Islet precursor cell (in vitro differentiated cells): ENCODE measurements around the gene DNAJC7.
"Not testable (repeated sequence)": the region's sequence is repeated elsewhere in the genome, so short reads cannot be mapped to it uniquely, and the experiment has no call there.

ENCODE experiments used
- DNase-seq: peaks from one replicate; pipeline ENCODE4 v3.0.0-alpha.2; 2018

Gene DNAJC7

GRCh38 chr17:42039794-42040763 is 22.8 kb upstream of the DNAJC7 start:
- DNase-seq = no peak

DNA sequence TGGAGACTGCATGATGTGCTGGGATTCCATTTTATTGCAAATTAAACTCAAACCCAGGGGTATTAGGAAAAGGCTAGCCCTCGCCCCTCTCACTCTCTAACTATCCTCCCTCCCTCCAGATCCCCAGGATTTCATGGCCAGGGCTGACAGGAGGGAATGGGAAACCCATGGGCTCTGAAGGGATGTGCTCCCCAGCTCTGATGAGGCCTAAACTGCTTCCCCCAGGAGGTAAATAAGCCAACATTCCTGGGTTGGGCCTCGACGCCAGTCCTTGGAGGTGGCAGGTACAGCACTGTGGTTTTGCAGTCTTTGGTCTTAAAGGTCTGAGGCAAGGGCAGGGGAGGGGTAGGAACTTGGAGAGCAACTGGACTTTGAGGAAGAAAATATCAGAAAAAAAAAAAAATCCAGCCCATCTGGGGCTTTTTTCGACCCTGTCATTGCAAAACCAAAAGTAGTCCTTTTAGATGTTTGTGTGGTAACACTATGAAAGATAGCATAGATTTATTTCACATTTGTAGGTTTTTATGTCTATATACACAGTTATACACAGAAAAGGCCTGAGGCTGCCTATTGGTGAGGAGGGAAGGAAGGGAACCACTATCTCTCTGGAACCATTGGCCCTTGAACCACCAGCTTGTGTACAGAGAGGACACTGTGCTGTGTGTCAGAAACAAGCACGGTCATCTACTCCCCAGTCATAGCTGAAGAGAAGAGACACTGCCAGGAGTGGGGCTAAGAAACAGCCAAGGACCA is 21.2 kb upstream of the DNAJC7 start:
- no peak for DNase-seq

DNA sequence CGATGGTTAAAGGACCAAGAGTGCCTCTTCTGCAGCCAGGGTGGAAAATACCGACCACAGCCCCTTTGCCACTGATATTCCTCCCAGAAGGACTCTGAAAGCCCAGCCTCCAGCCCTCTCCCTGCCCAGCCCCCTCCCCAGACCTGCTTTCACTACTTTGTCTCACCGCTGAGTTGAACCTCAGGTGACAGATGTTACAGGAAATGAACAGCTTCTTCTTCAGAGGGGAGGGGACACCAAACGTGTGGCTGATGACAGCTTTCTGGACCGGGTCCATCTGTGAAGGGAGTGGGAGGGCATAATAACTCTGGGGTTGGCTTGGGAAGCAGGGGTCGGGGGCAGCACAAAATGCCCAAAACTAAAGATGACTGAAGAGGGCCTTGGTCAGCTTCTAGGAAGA is 16.8 kb upstream of the DNAJC7 start:
- DNase-seq = no peak

DNA sequence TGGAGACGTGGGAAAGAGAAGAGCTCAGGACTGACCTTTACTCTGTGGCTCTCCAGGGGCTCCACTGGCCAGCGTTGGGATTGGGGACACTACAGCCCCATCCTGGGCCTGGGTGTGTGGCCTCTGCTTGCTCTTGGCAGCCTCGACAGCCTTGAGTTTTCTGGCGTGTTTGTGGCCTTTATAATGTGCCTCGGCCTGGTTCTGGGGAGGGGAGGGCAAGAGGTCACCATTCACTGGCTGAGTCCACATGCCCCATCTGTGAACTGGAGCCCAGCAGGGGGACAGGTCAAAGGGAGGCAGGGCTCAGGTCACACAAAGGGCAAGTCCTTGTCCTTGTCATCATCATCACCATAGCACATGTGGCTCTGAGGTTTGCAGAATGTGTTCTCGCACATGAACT is 14.3 kb upstream of the DNAJC7 start:
- DNase-seq = no peak

- no peak for DNase-seq
Observed at GRCh38 chr17:42028791-42029127, 11.5 kb upstream of the DNAJC7 start.

- peak; percentile 86 for DNase-seq
Observed at GRCh38 chr17:42027961-42028790, 10.9 kb upstream of the DNAJC7 start.

- DNase-seq = no peak
Observed at GRCh38 chr17:42027590-42027889, 10.3 kb upstream of the DNAJC7 start.

- DNase-seq = no peak
Observed at GRCh38 chr17:42026857-42027589, 9.8 kb upstream of the DNAJC7 start.

DNA sequence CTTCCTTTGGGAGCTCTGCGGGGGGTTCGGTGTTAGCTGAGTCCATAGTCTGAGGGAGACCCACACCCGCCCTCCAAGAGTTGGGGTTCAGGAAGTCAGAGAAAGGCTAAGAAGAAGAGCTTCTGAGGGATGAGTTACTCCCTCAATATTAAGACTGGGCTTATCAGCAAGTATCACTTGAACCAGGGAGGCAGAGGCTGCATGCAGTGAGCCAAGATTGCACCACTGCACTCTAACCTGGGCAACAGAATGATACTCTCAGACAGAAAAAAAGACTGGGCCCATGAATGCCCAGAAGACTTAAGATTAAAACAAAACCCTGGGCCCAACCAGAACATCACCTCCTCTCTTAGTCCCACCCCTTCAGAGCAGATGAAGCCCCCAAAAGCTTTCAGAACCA is 8.7 kb upstream of the DNAJC7 start:
- no peak for DNase-seq

DNA sequence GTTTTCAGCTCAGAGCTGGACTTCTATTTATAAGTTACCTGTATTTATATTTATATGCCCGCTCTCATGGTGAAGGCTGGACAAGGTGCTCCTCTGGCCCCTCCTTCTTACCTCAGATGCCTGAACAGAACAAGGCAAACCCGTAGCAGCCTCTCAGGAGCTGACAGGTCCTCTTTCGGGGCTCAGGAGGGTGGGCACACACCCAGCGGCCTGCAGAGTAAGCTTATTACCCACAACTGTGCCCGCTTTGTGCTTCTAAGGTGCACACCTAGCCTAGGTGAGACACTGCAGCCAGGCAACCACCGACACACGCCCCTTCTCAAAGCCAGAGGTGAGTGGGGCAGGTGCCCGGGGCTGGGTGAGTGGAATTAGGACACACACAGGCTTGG is 7.9 kb upstream of the DNAJC7 start:
- no peak for DNase-seq

GRCh38 chr17:42023524-42024349 is 6.5 kb upstream of the DNAJC7 start:
- no peak for DNase-seq

- DNase-seq = not testable (repeated sequence)
Observed at GRCh38 chr17:42020845-42021244, 3.6 kb upstream of the DNAJC7 start.

GRCh38 chr17:42019509-42020404 is 2.5 kb upstream of the DNAJC7 start, which contains the start of gene NKIRAS2:
NKIRAS2 (plus strand) TSS chr17:42020090; CDS start chr17:42021578, 1,488 bp downstream.
- DNase-seq = peak; percentile 99

DNA sequence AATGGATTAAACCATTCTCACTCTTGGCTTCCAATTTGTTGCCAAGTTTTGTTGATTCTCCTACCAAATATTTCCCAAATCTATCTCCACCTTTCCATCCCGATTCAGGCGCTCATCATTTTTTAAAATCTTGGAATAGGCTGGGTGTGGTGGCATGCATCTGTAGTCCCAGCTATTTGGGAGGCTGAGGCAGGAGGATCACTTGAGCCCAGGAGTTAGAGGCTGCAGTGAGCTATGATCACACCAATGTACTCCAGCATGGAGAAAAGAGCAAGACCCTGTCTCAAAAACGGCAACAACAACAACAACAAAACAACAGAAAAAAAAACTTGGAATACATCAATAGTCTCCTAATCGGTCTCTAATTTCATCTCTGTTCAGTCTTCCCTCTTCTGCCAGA is 1.7 kb upstream of the DNAJC7 start:
- DNase-seq = no peak

- peak; percentile 69 for DNase-seq
Observed at GRCh38 chr17:42018339-42018738, 1.1 kb upstream of the DNAJC7 start.

DNA sequence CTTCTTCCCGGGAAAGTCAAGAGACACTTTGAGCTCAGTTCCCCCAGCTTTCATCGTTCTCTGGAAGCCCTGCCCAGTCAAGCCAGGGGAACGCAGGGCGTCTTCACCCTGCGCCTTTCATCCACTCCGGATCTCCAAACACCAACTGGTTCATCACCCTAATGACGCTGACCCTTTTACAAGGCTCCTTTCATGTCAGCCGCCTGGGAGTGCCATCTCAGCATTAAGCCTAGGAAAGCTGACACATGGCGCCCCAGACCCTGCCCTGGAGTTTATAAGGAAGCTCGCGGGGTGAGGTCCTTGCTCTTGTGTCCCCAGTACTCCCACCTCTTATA is 594 bp upstream of the DNAJC7 start:
- peak; percentile 88 for DNase-seq

DNA sequence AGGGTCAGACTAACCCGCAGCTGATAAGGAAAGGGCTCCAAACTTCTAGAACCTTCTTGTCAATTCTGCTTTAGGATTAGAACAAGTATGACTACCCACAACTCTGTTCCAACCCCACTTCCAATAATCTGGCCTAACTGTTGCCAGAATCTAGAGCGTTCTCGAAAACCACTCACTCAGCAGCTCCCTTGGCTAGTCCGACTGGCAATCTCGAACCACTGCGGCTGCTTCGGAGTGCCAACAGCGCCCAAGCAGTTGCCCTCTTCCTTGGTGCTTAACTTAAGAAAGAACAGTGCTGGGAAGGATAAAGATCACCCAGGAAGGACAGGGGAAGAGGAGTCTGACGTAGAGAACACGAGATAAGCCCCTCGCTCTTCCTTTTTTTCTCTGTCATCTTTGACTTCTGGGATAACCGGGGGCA is 818 bp downstream of the DNAJC7 start:
- DNase-seq = no peak

GRCh38 chr17:42013740-42014139 is 3.5 kb downstream of the DNAJC7 start:
- DNase-seq = not testable (repeated sequence)

GRCh38 chr17:42012363-42012762 is 4.9 kb downstream of the DNAJC7 start:
- DNase-seq = not testable (repeated sequence)

DNA sequence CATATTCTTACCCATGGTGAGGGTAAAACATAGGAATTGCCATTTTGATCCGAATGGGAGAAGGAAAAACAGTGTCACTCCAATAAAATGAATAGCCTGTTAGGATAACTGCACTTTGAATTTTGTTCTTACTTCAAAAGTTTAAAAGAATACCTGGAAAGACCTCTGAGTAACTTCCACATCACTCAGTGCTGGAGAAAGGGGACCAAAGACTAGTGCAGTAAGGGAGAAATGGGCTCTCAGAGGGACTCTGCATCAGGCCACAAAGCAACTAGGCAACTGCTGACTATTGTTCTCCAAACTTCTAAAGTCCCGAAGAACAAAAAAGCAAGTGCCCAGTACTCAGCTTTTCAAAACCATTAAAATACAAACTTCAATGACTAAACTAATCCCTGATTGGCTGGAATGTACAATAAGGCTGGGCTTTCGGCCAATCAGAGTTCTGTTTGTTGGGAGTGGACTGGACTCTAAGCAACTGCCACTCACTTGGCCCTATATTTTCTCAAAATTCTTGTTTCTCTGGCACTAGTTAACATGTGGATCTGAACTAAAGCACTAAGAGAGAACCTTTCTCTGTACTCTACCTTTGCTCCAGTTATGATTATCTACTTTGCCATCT is 6.2 kb downstream of the DNAJC7 start:
- DNase-seq = no peak
